ENCODE measurements around the gene CCDC12. TPM values are rescaled to one million over a fixed set of nuclear protein-coding genes. Genes with fewer than 3 reads are reported as not detected.

CCDC12 gene
- total and polyA plus RNA-seq, 9 of the 15 experiments (the other 6 are each of a cell fraction or from before 2014, with no cell fraction given): 8.9 to 201 (median 86.9) TPM

- TF ChIP-seq ZNF655 (CRISPR knock-in tag; IDR thresholded peaks at IDR 0.05) (no peak), U2AF1 (optimal IDR thresholded peaks at IDR 0.05; ENCODE audit: low read depth, low read length) (no peak)
Measured at GRCh38 chr3:46915297-46915822, 61.2 kb downstream of the CCDC12 start (continued).

- Histone ChIP-seq H3K4me2 (ENCODE audit: insufficient read depth, low read length) (no peak overlapping the region), H3K9me3 (replicated peaks; ENCODE audit: control insufficient read depth, insufficient read depth, low read depth, low read length) (no peaks in the 10 kb centered on the region), H4K20me1 (replicated peaks; ENCODE audit: control insufficient read depth, insufficient read depth, low read length) (no peaks in the 10 kb centered on the region), H3K27ac (ENCODE audit: extremely low read depth, low read depth, low read length) (no peak overlapping the region), H3K9ac (ENCODE audit: insufficient read depth in 1 of 2, low read depth in 2 of 2, low read length in 2 of 2) (no peak overlapping the region), H3K4me1 (replicated peaks in 1 of 2; ENCODE audit: control insufficient read depth in 2 of 2, insufficient read depth in 2 of 2, low read length in 2 of 2) (peaks cover 0 to 3% of the 10 kb centered on the region in 2 experiments; a peak in 3 of 5 replicates), H3K27me3 (ENCODE audit: control insufficient read depth in 2 of 2, insufficient read depth in 2 of 2, low read length in 2 of 2) (no peaks in the 10 kb centered on the region), H2AFZ (ENCODE audit: low read depth, low read length) (no peak overlapping the region), H3K79me2 (ENCODE audit: control insufficient read depth, insufficient read depth, low read length) (no peaks in the 10 kb centered on the region), H3K36me3 (ENCODE audit: control insufficient read depth, insufficient read depth, low read length) (peaks cover 36% of the 10 kb centered on the region), H3K4me3 (no peak overlapping the region), H3K9me1 (ENCODE audit: control insufficient read depth, insufficient read depth, low read length) (peaks cover 2% of the 10 kb centered on the region)
- ChIA-PET CTCF (ENCODE audit: low intra/inter-chr PET ratio) (no interaction called here), POLR2A (interaction anchor here (0.6 to 1.1 kb wide), 2 partner anchors 10 to 21 kb away, joined by 3 read pairs; no protein-coding TSS in a partner anchor)
- no TSS peak for BruUV-seq (replicated peaks)
- in situ Hi-C loops (cut with MboI) (no loop called here), intact Hi-C loops (cut with micrococcal nuclease) (no loop called here)
- WGBS (ENCODE audit: insufficient coverage, low coverage, missing lambda C conversion rate): 91% methylated on average over 6 of the region's 7 CpGs
- FAIRE-seq (no peak), ATAC-seq (no peak), DNase-seq (ENCODE audit: extremely low read depth in 1 of 4, low spot score in 3 of 4) (no peak)
- TF ChIP-seq POLR2G (IDR thresholded peaks at IDR 0.05; ENCODE audit: low read depth, low read length): 0 out of 2 replicates have a peak, but pooled peaks have one; percentile 13
- no peak for TF ChIP-seq MITF (IDR thresholded peaks at IDR 0.05)
- TF ChIP-seq HMGN3 (IDR thresholded peaks at IDR 0.05; ENCODE audit: borderline replicate concordance, extremely low read depth, insufficient read length, low read depth, low read length): no peak
- no peak for TF ChIP-seq ELK1 (CRISPR knock-in tag; IDR thresholded peaks at IDR 0.05)
- TF ChIP-seq DACH1 (IDR thresholded peaks at IDR 0.05; ENCODE audit: partially characterized antibody): peak; percentile 94
Measured at GRCh38 chr3:46914849-46915248, 61.7 kb downstream of the CCDC12 start.
